ENCODE results near the gene SLC7A1.

The SLC7A1 gene

DNA sequence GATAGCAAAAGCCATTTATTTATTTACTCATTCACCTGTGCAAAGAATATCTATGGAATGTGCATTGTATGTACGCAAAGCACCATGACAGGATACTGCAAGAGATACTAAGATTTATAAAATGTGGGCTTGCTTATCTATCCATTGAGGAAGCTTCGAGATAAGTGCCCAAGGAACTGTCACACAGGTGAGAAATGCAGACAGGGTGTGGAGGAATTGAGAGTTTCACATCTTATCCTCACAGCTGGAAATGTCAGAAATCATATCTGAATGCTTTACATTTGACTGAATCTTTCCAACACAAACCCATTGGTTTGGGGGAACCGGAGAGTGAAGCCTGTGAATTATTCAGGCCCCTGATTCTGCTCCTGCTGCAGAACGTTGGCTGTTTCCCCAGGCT, 113.0 kb downstream of the SLC7A1 start:
- Histone ChIP-seq H3K36me3 (ENCODE audit: low read length) (no peaks in the 10 kb centered on the region), H3F3A (ENCODE audit: insufficient read depth) (no peaks in the 10 kb centered on the region), H3K79me2 (ENCODE audit: insufficient read depth, low read length) (no peaks in the 10 kb centered on the region), H3K27me3 (ENCODE audit: low read length) (no peaks in the 10 kb centered on the region), H3K9me2 (replicated peaks; ENCODE audit: insufficient read depth, low read length) (no peaks in the 10 kb centered on the region), H3K4me3 (ENCODE audit: insufficient read depth, low read length, poor library complexity, severe bottlenecking) (no peak overlapping the region), H3K27ac (ENCODE audit: low read depth, low read length) (no peak overlapping the region), H3K9me3 (ENCODE audit: insufficient read depth, low read length) (no peaks in the 10 kb centered on the region), H3K4me2 (ENCODE audit: low read depth, low read length, poor library complexity, severe bottlenecking) (no peak overlapping the region), H3K9ac (ENCODE audit: low read length) (no peak overlapping the region), H4K20me1 (ENCODE audit: low read depth, low read length) (no peaks in the 10 kb centered on the region), H2AFZ (ENCODE audit: low read depth, low read length, severe bottlenecking) (no peak overlapping the region)
- no peak for TF ChIP-seq EZH2phosphoT487 (conservative IDR thresholded peaks at IDR 0.05; ENCODE audit: low read length)
- TF ChIP-seq, protein P1, sequence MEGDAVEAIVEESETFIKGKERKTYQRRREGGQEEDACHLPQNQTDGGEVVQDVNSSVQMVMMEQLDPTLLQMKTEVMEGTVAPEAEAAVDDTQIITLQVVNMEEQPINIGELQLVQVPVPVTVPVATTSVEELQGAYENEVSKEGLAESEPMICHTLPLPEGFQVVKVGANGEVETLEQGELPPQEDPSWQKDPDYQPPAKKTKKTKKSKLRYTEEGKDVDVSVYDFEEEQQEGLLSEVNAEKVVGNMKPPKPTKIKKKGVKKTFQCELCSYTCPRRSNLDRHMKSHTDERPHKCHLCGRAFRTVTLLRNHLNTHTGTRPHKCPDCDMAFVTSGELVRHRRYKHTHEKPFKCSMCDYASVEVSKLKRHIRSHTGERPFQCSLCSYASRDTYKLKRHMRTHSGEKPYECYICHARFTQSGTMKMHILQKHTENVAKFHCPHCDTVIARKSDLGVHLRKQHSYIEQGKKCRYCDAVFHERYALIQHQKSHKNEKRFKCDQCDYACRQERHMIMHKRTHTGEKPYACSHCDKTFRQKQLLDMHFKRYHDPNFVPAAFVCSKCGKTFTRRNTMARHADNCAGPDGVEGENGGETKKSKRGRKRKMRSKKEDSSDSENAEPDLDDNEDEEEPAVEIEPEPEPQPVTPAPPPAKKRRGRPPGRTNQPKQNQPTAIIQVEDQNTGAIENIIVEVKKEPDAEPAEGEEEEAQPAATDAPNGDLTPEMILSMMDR (IDR thresholded peaks at IDR 0.05; ENCODE audit: insufficient read depth, low read length, poor library complexity, severe bottlenecking), result no peak

DNA sequence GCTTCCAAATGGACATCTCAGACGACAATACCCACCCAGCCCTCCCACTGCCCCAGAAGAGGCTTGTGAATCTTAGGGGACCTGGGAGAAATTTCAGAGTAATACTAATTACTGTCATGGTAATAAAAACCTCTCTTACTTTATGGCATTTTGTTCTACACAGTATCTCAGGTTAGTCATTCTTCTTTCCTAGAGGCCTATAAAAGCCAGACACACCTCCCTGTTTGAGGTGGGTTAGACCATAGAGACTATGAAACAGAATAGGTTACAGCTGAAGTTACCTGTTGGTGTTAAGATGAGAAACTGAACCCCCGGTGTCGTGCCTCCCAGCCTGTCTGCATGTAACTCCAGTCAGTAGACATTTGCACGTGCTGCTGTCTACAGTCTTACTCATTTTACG, 113.9 kb downstream of the SLC7A1 start:
- Histone ChIP-seq H3K9ac (ENCODE audit: low read length) (no peak overlapping the region), H3K9me2 (replicated peaks; ENCODE audit: insufficient read depth, low read length) (no peaks in the 10 kb centered on the region), H3K27ac (ENCODE audit: low read depth, low read length) (no peak overlapping the region), H3K79me2 (ENCODE audit: insufficient read depth, low read length) (no peaks in the 10 kb centered on the region), H3K27me3 (ENCODE audit: low read length) (no peaks in the 10 kb centered on the region), H3K36me3 (ENCODE audit: low read length) (no peaks in the 10 kb centered on the region), H3K9me3 (ENCODE audit: insufficient read depth, low read length) (no peaks in the 10 kb centered on the region), H3K4me3 (ENCODE audit: insufficient read depth, low read length, poor library complexity, severe bottlenecking) (no peak overlapping the region), H4K20me1 (ENCODE audit: low read depth, low read length) (no peaks in the 10 kb centered on the region), H3F3A (ENCODE audit: insufficient read depth) (no peaks in the 10 kb centered on the region), H2AFZ (ENCODE audit: low read depth, low read length, severe bottlenecking) (no peak overlapping the region), H3K4me2 (ENCODE audit: low read depth, low read length, poor library complexity, severe bottlenecking) (no peak overlapping the region)
- TF ChIP-seq, protein P1 (IDR thresholded peaks at IDR 0.05; ENCODE audit: insufficient read depth, low read length, poor library complexity, severe bottlenecking), result no peak
- TF ChIP-seq EZH2phosphoT487 (conservative IDR thresholded peaks at IDR 0.05; ENCODE audit: low read length), result no peak

DNA sequence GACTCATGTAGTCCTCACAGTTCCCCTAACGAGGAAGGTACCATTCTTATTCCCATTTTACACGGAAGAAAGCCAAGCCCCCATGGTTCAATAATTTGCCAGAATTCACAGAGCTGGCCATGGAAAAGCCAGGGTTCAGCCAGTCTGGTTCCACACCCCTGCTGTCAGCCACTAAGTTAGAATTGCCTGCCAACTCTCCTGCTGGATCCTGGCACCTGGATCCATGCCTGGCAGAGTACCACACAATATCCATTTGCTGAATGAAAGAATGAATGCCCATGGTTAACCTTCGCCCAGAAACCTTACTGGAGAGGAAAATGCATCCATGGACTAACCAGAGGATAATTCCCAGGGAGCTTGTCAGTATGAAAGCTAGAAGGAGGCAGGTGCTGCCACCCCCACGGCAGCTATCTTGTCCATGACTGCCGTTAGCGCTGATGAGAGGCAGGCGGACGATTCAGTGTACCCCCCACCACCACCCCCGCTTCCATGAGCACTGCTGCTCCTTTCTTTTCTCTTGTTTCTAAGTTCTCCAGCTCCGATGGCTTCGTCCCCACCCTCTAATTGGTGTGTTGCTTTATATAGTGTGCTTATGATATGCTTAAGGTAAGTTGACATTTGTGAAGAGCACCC, 114.5 kb downstream of the SLC7A1 start:
- H3K4me2 ChIP-seq (ENCODE audit: low read depth, low read length, poor library complexity, severe bottlenecking), result no peak overlapping the region

More for the DNA sequence above, 114.5 kb downstream of the SLC7A1 start:
- Histone ChIP-seq H3K27ac (ENCODE audit: low read depth, low read length) (no peak overlapping the region), H3K36me3 (ENCODE audit: low read length) (no peaks in the 10 kb centered on the region), H3F3A (ENCODE audit: insufficient read depth) (no peaks in the 10 kb centered on the region), H3K27me3 (ENCODE audit: low read length) (no peaks in the 10 kb centered on the region), H3K9me2 (replicated peaks; ENCODE audit: insufficient read depth, low read length) (no peaks in the 10 kb centered on the region), H4K20me1 (ENCODE audit: low read depth, low read length) (no peaks in the 10 kb centered on the region), H3K79me2 (ENCODE audit: insufficient read depth, low read length) (no peaks in the 10 kb centered on the region), H3K9me3 (ENCODE audit: insufficient read depth, low read length) (no peaks in the 10 kb centered on the region), H2AFZ (ENCODE audit: low read depth, low read length, severe bottlenecking) (no peak overlapping the region), H3K4me3 (ENCODE audit: insufficient read depth, low read length, poor library complexity, severe bottlenecking) (no peak overlapping the region), H3K9ac (ENCODE audit: low read length) (no peak overlapping the region)
- TF ChIP-seq EZH2phosphoT487 (conservative IDR thresholded peaks at IDR 0.05; ENCODE audit: low read length), result no peak
- TF ChIP-seq, protein P1 (IDR thresholded peaks at IDR 0.05; ENCODE audit: insufficient read depth, low read length, poor library complexity, severe bottlenecking), result no peak
